ENCODE measurements around the gene GMNN. TPM values are rescaled to one million over a fixed set of nuclear protein-coding genes. Genes with fewer than 3 reads are reported as not detected.

Gene GMNN
- polyA plus RNA-seq, 3 donors: 2.6 to 5.2 (median 2.9) TPM

DNA sequence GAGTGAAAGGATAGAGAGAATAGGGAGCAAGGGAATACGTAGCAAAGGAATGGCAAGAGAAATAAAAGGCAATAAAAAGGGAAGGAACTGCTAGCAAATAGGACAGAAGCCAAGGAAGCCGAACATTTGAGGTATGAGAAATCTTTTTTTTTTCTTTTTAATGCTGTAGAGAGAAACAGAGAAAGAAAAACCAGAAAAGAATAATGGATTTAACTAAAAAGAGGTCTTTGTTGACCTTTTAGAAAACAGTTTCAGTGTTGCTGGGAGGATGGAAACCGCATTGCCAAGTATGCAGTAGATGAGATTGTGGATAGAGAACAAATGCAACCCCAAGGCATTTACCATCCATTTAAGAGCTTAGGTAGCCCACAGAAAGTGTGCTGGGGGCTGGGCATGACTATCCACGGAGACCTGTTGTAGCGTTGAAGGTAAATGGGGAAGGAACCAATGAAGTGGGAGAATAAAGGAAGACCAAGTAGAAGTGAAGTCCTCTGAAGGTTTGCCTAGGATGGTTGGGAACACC, 32.5 kb upstream of the GMNN start:
- intact Hi-C loops (cut with micrococcal nuclease): loop anchor here in 1 of 2 donors (2.0 kb wide), 1 partner anchor 21 kb away; no protein-coding TSS in a partner anchor
- no peaks in the 10 kb centered on the region for H3K36me3 ChIP-seq (replicated peaks in 1 of 2; ENCODE audit: control insufficient read depth in 1 of 2, insufficient read depth in 2 of 2, low read length in 2 of 2)
- peaks cover 0 to 4% (median 0%) of the 10 kb centered on the region in 7 donors for H3K9me3 Mint-ChIP-seq
- no peaks in the 10 kb centered on the region for H3K36me3 Mint-ChIP-seq
- H3K9me3 ChIP-seq (replicated peaks in 1 of 2; ENCODE audit: control insufficient read depth in 1 of 2, insufficient read depth in 1 of 2, low read length in 2 of 2): no peaks in the 10 kb centered on the region
- H3K27me3 Mint-ChIP-seq (ENCODE audit: low read depth in 3 of 3): no peaks in the 10 kb centered on the region
- peak overlapping the region; percentile 62 for H3K4me2 ChIP-seq (replicated peaks; ENCODE audit: extremely low read depth, low read length, poor library complexity, severe bottlenecking)
- H3K27me3 ChIP-seq (ENCODE audit: control insufficient read depth in 2 of 2, insufficient read depth in 2 of 2, low read length in 2 of 2): no peaks in the 10 kb centered on the region
- peak overlapping the region; percentile 27 to 54 for H3K4me3 Mint-ChIP-seq
- 30% methylated on average over 2 of the region's 5 CpGs for WGBS (ENCODE audit: insufficient coverage)
- peak in 1 of 3 donors; percentile 14 for DNase-seq
- peak overlapping the region; percentile 92 to 99 (median 95) for H3K27ac Mint-ChIP-seq
- peak overlapping the region; percentile 72 for H3K9ac ChIP-seq (ENCODE audit: insufficient read depth, low read length, poor library complexity, severe bottlenecking)
- peak overlapping the region; percentile 32 to 99 for H3K27ac ChIP-seq (ENCODE audit: low read depth in 1 of 2, low read length in 2 of 2)
- peaks cover 52 to 54% of the 10 kb centered on the region in 2 donors for H3K4me1 ChIP-seq (ENCODE audit: control insufficient read depth in 1 of 2, insufficient read depth in 2 of 2, low read length in 2 of 2)
- peaks cover 50% of the 10 kb centered on the region for H3K4me1 Mint-ChIP-seq
- peak overlapping the region in 1 of 3 experiments; percentile 58 for H3K4me3 ChIP-seq (replicated peaks in 1 of 3; ENCODE audit: low read depth in 2 of 3, low read length in 3 of 3)
- TF ChIP-seq, protein P1, sequence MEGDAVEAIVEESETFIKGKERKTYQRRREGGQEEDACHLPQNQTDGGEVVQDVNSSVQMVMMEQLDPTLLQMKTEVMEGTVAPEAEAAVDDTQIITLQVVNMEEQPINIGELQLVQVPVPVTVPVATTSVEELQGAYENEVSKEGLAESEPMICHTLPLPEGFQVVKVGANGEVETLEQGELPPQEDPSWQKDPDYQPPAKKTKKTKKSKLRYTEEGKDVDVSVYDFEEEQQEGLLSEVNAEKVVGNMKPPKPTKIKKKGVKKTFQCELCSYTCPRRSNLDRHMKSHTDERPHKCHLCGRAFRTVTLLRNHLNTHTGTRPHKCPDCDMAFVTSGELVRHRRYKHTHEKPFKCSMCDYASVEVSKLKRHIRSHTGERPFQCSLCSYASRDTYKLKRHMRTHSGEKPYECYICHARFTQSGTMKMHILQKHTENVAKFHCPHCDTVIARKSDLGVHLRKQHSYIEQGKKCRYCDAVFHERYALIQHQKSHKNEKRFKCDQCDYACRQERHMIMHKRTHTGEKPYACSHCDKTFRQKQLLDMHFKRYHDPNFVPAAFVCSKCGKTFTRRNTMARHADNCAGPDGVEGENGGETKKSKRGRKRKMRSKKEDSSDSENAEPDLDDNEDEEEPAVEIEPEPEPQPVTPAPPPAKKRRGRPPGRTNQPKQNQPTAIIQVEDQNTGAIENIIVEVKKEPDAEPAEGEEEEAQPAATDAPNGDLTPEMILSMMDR (IDR thresholded peaks at IDR 0.05): no peak
- no peaks in the 10 kb centered on the region for H3K79me2 ChIP-seq (ENCODE audit: insufficient read depth, low read length)
- H2AFZ ChIP-seq (ENCODE audit: insufficient read depth, low read depth, low read length, poor library complexity, severe bottlenecking): peak overlapping the region; percentile 12
- H4K20me1 ChIP-seq (ENCODE audit: insufficient read depth, low read length): no peaks in the 10 kb centered on the region

DNA sequence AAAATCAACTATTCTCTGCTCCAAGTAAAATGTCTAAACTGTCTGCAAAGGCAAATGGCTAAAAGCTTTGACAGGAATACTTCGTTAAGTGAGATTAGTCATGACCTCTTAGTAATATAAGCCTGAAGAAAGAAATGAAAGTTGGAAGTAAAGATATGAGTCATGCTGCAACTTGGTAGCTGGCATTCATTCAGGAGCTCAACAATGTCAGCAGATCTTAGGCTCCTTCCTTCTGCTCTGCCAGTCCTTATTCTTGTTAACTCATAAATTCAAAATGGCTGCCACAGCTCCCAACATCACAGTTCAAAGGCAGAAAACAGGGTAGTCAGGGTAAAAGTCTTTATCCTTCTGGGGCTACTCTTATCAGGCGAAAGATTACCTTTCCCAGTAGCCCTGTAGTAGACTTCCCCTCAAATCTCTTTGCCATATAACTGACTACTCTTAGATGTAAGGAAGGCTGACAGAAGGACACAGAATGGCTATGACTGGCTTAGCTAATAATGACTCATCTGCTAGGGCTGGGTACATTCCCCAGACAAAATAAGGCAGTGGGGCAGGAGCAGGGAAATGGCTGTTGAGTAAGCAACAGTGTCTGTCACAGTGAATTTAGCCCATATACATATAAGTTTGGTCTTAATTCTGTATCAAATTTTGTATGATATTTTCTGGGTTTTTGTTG, 31.3 kb upstream of the GMNN start:
- H3K9ac ChIP-seq (ENCODE audit: insufficient read depth, low read length, poor library complexity, severe bottlenecking): peak overlapping the region; percentile 72
- DNase-seq: peak; percentile 88 to 97 (median 95)
- intact Hi-C loops (cut with micrococcal nuclease): loop anchor here in 1 of 2 donors (2.0 kb wide), 1 partner anchor 23 kb away; no protein-coding TSS in a partner anchor

More for the DNA sequence above, 31.3 kb upstream of the GMNN start:
- Histone ChIP-seq H3K36me3 (replicated peaks in 1 of 2; ENCODE audit: control insufficient read depth in 1 of 2, insufficient read depth in 2 of 2, low read length in 2 of 2) (no peaks in the 10 kb centered on the region), H4K20me1 (ENCODE audit: insufficient read depth, low read length) (no peaks in the 10 kb centered on the region), H3K79me2 (ENCODE audit: insufficient read depth, low read length) (no peaks in the 10 kb centered on the region), H3K27me3 (ENCODE audit: control insufficient read depth in 2 of 2, insufficient read depth in 2 of 2, low read length in 2 of 2) (no peaks in the 10 kb centered on the region), H3K4me2 (replicated peaks; ENCODE audit: extremely low read depth, low read length, poor library complexity, severe bottlenecking) (peak overlapping the region; percentile 62), H2AFZ (ENCODE audit: insufficient read depth, low read depth, low read length, poor library complexity, severe bottlenecking) (peak overlapping the region; percentile 31), H3K4me3 (replicated peaks in 1 of 3; ENCODE audit: low read depth in 2 of 3, low read length in 3 of 3) (peak overlapping the region in 2 of 3 experiments; percentile 8 to 58), H3K9me3 (replicated peaks in 1 of 2; ENCODE audit: control insufficient read depth in 1 of 2, insufficient read depth in 1 of 2, low read length in 2 of 2) (no peaks in the 10 kb centered on the region), H3K4me1 (ENCODE audit: control insufficient read depth in 1 of 2, insufficient read depth in 2 of 2, low read length in 2 of 2) (peaks cover 58 to 59% of the 10 kb centered on the region in 2 donors), H3K27ac (ENCODE audit: low read depth in 1 of 2, low read length in 2 of 2) (peak overlapping the region; percentile 78 to 99)
- H3K36me3 Mint-ChIP-seq: no peaks in the 10 kb centered on the region
- H3K4me1 Mint-ChIP-seq: peaks cover 55% of the 10 kb centered on the region
- 0% methylated on average over 1 of the region's 2 CpGs for WGBS (ENCODE audit: insufficient coverage)
- peak overlapping the region; percentile 92 to 99 (median 95) for H3K27ac Mint-ChIP-seq
- H3K9me3 Mint-ChIP-seq: peaks cover 0 to 4% (median 0%) of the 10 kb centered on the region in 7 donors
- H3K27me3 Mint-ChIP-seq (ENCODE audit: low read depth in 3 of 3): no peaks in the 10 kb centered on the region
- TF ChIP-seq, protein P1 (IDR thresholded peaks at IDR 0.05): no peak
- H3K4me3 Mint-ChIP-seq: peak overlapping the region; percentile 25 to 71

All from CD14-positive monocyte (primary cell).